MM.1S (cell line): ENCODE data around the gene KCNJ12.

ENCODE experiments used
- DNase-seq: peaks from one replicate; pipeline ENCODE4 v3.0.0-alpha.2; 2015
- H2AFZ ChIP-seq: fragments of 300-600 bp; sonication (generic); 2 replicates; pipeline ENCODE4 v1.6.0; 2016; ENCODE audit warnings: antibody characterized with exemption, low read length
- H3F3A ChIP-seq: fragments of 300-600 bp; sonication (generic); 2 replicates; pipeline ENCODE4 v1.6.1; 2016; ENCODE audit warnings: mild to moderate bottlenecking, antibody characterized with exemption, low read length, moderate library complexity, mixed read lengths; ENCODE audit not compliant: insufficient read depth
- H3K27ac ChIP-seq: fragments of 300-600 bp; sonication (generic); 2 replicates; pipeline ENCODE4 v1.5.1; 2016; ENCODE audit warnings: mild to moderate bottlenecking, low read length
- H3K27me3 ChIP-seq: fragments of 300-600 bp; sonication (generic); replicated peaks from 2 replicates; pipeline ENCODE4 v1.6.0; 2016; ENCODE audit warnings: low read length; ENCODE audit not compliant: insufficient read depth
- H3K36me3 ChIP-seq: fragments of 300-600 bp; sonication (generic); replicated peaks from 2 replicates; pipeline ENCODE4 v1.6.1; 2016; ENCODE audit warnings: mild to moderate bottlenecking, low read length, mixed read lengths; ENCODE audit not compliant: insufficient read depth
- H3K4me1 ChIP-seq: fragments of 300-600 bp; sonication (generic); 2 replicates; pipeline ENCODE4 v1.6.1; 2016; ENCODE audit warnings: low read length, mixed read lengths
- H3K4me2 ChIP-seq: fragments of 300-600 bp; sonication (generic); 2 replicates; pipeline ENCODE4 v1.6.0; 2016; ENCODE audit warnings: low read depth, low read length
- H3K4me3 ChIP-seq: fragments of 300-600 bp; sonication (generic); 2 replicates; pipeline ENCODE4 v1.5.1; 2016; ENCODE audit warnings: low read length, mixed read lengths
- H3K79me2 ChIP-seq: fragments of 300-600 bp; sonication (generic); 2 replicates; pipeline ENCODE4 v1.6.1; 2016; ENCODE audit warnings: mixed run types, low read length, mixed read lengths
- H3K9ac ChIP-seq: fragments of 300-600 bp; sonication (generic); 2 replicates; pipeline ENCODE4 v1.6.1; 2016; ENCODE audit warnings: low read length, mixed read lengths
- H3K9me2 ChIP-seq: fragments of 300-600 bp; sonication (generic); replicated peaks from 2 replicates; pipeline ENCODE4 v1.6.1; 2016; ENCODE audit warnings: mild to moderate bottlenecking, low read length, mixed read lengths; ENCODE audit not compliant: insufficient read depth
- H3K9me3 ChIP-seq: fragments of 300-600 bp; sonication (generic); replicated peaks from 2 replicates; pipeline ENCODE4 v1.6.1; 2016; ENCODE audit warnings: mild to moderate bottlenecking, low read length, mixed read lengths; ENCODE audit not compliant: insufficient read depth
- H4K20me1 ChIP-seq: fragments of 300-600 bp; sonication (generic); 2 replicates; pipeline ENCODE4 v1.6.1; 2016; ENCODE audit warnings: mild to moderate bottlenecking, low read length, moderate library complexity, mixed read lengths; ENCODE audit not compliant: insufficient read depth
- EZH2 ChIP-seq: fragments of 300-600 bp; sonication (generic); optimal IDR thresholded peaks from 2 replicates; pipeline ENCODE3; 2017; ENCODE audit warnings: low read depth, mild to moderate bottlenecking, antibody characterized with exemption, low read length, mixed read lengths
- EZH2phosphoT487 ChIP-seq: fragments of 300-600 bp; sonication (generic); IDR thresholded peaks from 2 replicates; pipeline ENCODE4 v1.6.1; 2018; ENCODE audit warnings: antibody characterized with exemption, low read length
- TF ChIP-seq, protein P1 (sequence below): fragments of 300-600 bp; sonication (generic); IDR thresholded peaks from 2 replicates; pipeline ENCODE4 v1.5.1; 2016; ENCODE audit warnings: antibody characterized with exemption, low read length, mixed read lengths

KCNJ12 gene

DNA sequence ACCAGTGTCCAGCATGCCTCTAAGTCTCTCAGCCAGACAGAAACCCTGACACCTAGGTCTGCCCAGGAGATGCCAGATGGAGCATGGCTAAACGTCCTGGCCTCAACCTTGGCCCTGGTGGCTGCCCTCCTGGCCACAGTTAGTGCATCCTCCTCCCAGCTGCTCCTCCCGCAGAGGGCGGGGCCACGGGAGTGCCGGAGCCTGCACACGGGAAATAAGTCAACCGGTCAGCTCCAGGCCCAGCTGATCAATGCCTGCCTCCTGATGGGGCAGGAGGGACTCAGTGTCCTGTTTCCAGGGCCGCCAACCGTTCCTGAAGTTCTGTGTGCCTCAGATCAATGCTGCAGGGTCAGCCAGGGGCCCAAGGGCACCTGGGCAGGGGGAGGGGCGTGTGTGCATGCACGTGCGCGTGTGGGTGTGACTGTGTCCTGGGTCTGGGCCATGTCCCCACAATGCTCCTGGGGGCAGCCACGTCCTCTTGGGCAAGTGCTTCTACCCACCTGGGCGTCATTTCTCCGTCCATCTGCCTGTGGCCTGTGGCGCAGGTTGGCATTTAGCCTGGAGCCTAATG is 4.6 kb upstream of the KCNJ12 start:
- H3K79me2 ChIP-seq, result no peaks in the 10 kb centered on the region
- no peaks in the 10 kb centered on the region for H4K20me1 ChIP-seq
- H3K9me2 ChIP-seq, result no peaks in the 10 kb centered on the region
- no peak overlapping the region for H3K27ac ChIP-seq
- H3K9me3 ChIP-seq, result no peaks in the 10 kb centered on the region
- no peaks in the 10 kb centered on the region for H3K36me3 ChIP-seq
- DNase-seq, result no peak
- H3K4me2 ChIP-seq, result no peak overlapping the region
- no peak overlapping the region for H3K9ac ChIP-seq
- TF ChIP-seq EZH2 (no peak), EZH2phosphoT487 (no peak)
- TF ChIP-seq, protein P1, sequence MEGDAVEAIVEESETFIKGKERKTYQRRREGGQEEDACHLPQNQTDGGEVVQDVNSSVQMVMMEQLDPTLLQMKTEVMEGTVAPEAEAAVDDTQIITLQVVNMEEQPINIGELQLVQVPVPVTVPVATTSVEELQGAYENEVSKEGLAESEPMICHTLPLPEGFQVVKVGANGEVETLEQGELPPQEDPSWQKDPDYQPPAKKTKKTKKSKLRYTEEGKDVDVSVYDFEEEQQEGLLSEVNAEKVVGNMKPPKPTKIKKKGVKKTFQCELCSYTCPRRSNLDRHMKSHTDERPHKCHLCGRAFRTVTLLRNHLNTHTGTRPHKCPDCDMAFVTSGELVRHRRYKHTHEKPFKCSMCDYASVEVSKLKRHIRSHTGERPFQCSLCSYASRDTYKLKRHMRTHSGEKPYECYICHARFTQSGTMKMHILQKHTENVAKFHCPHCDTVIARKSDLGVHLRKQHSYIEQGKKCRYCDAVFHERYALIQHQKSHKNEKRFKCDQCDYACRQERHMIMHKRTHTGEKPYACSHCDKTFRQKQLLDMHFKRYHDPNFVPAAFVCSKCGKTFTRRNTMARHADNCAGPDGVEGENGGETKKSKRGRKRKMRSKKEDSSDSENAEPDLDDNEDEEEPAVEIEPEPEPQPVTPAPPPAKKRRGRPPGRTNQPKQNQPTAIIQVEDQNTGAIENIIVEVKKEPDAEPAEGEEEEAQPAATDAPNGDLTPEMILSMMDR, result no peak
- H2AFZ ChIP-seq, result no peak overlapping the region
- H3K4me3 ChIP-seq, result no peak overlapping the region
- H3K4me1 ChIP-seq, result no peaks in the 10 kb centered on the region
- H3F3A ChIP-seq, result no peaks in the 10 kb centered on the region
- peaks cover 65% of the 10 kb centered on the region for H3K27me3 ChIP-seq

DNA sequence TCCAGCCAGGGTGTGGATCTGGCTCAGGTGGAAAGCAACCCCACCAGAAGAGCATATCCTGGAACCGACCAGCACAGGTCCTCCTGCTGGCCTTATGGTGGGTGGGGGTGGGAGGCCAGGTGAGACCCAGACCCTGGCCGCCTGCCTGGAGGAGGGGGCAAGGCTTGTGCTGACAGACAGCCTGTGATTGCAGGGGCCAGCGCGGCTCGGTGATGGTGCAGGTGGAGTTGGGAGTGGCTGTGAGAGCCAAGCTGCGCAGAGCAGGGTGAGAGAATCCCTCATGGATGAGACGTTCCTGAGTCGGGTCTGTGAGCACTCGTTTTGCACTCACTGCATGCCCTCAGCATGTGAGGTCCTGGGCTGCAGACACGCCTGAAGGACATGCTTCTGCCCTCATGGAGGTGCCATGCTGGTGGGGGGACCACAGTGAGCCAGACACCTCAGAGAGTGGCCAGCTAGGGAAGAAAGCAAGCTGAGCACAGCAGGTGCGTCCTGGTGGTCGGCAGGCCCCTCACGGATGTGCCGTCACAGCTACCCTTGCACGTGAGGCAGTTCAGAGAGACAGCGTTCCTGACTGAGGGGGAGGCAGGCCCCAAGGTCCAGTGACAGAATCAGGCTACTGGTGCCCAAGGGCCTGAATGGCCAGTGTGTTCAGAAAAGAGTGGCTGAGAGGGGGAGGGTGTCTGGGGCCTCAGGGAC is 3.8 kb upstream of the KCNJ12 start:
- no peaks in the 10 kb centered on the region for H3K79me2 ChIP-seq
- H3K36me3 ChIP-seq, result no peaks in the 10 kb centered on the region
- no peaks in the 10 kb centered on the region for H4K20me1 ChIP-seq
- H3F3A ChIP-seq, result no peaks in the 10 kb centered on the region
- no peak overlapping the region for H3K4me2 ChIP-seq
- no peaks in the 10 kb centered on the region for H3K9me3 ChIP-seq
- H3K27ac ChIP-seq, result no peak overlapping the region
- TF ChIP-seq, protein P1, result no peak
- TF ChIP-seq EZH2, result no peak
- TF ChIP-seq EZH2phosphoT487, result no peak
- H3K4me1 ChIP-seq, result no peaks in the 10 kb centered on the region
- DNase-seq, result no peak
- no peaks in the 10 kb centered on the region for H3K9me2 ChIP-seq
- peaks cover 70% of the 10 kb centered on the region for H3K27me3 ChIP-seq
- H3K9ac ChIP-seq, result no peak overlapping the region
- no peak overlapping the region for H2AFZ ChIP-seq
- no peak overlapping the region for H3K4me3 ChIP-seq

DNA sequence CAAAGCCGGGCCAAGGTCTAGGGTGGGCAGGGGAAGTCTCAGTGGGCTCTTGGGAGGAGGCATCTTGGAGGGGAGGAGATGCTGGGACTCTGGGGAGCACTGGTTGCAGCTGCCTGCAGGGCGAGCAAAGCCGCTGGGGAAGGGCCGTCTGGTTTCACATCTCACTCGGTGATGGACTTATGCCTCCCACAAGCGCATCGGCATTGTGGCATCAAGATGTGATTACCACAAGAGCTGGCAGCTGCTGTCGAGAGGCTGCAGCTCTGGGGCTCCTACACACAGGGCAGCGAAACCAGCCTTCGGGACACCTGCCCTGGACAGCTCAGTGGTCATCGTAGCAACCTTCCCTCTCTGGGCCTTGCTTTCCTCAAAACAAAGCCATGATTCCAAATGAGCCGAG is 3.1 kb upstream of the KCNJ12 start:
- peak; percentile 38 for DNase-seq
- Histone ChIP-seq H3K9me2 (no peaks in the 10 kb centered on the region), H3K4me2 (no peak overlapping the region), H4K20me1 (no peaks in the 10 kb centered on the region), H3K4me1 (no peaks in the 10 kb centered on the region), H3K27ac (no peak overlapping the region), H3K9me3 (no peaks in the 10 kb centered on the region), H3K27me3 (peaks cover 70% of the 10 kb centered on the region), H2AFZ (no peak overlapping the region), H3F3A (no peaks in the 10 kb centered on the region), H3K4me3 (no peak overlapping the region), H3K79me2 (no peaks in the 10 kb centered on the region), H3K36me3 (no peaks in the 10 kb centered on the region), H3K9ac (no peak overlapping the region)
- no peak for TF ChIP-seq EZH2phosphoT487
- TF ChIP-seq, protein P1, result no peak
- no peak for TF ChIP-seq EZH2
